Measurements from ENCODE around the gene VRK2.
"Not testable (repeated sequence)": the region's sequence is repeated elsewhere in the genome, so short reads cannot be mapped to it uniquely, and the experiment has no call there.

Gene VRK2

GRCh38 chr2:58107803-58108710, 61.5 kb downstream of the VRK2 start:
- Histone ChIP-seq H3K27ac (ENCODE audit: low read depth, low read length) (peak overlapping the region; percentile 91), H3K4me3 (ENCODE audit: low read depth, low read length) (peak overlapping the region; percentile 47), H3K36me3 (ENCODE audit: insufficient read depth, low read length) (no peaks in the 10 kb centered on the region; the same call in 1 of the 2 replicates), H3K79me2 (ENCODE audit: control insufficient read depth, insufficient read depth, low read length, unreplicated experiment) (peaks cover 3% of the 10 kb centered on the region), H3K4me1 (ENCODE audit: control insufficient read depth, insufficient read depth, low read length, unreplicated experiment) (peaks cover 35% of the 10 kb centered on the region), H3K27me3 (ENCODE audit: insufficient read depth, low read length) (no peaks in the 10 kb centered on the region), H2AFZ (ENCODE audit: low read length, unreplicated experiment) (peak overlapping the region; percentile 35)

- peaks cover 3% of the 10 kb centered on the region for H3K79me2 ChIP-seq (ENCODE audit: control insufficient read depth, insufficient read depth, low read length, unreplicated experiment)
- H3K27me3 ChIP-seq (ENCODE audit: insufficient read depth, low read length) = no peaks in the 10 kb centered on the region
- peak overlapping the region; percentile 91 for H3K27ac ChIP-seq (ENCODE audit: low read depth, low read length)
- H3K4me1 ChIP-seq (ENCODE audit: control insufficient read depth, insufficient read depth, low read length, unreplicated experiment) = peaks cover 36% of the 10 kb centered on the region
- H2AFZ ChIP-seq (ENCODE audit: low read length, unreplicated experiment) = no peak overlapping the region
- no peak overlapping the region for H3K4me3 ChIP-seq (ENCODE audit: low read depth, low read length)
- H3K36me3 ChIP-seq (ENCODE audit: insufficient read depth, low read length) = no peaks in the 10 kb centered on the region
Measured at GRCh38 chr2:58109481-58109880, 62.9 kb downstream of the VRK2 start.

GRCh38 chr2:58110765-58111164, 64.2 kb downstream of the VRK2 start:
- Histone ChIP-seq H3K79me2 (ENCODE audit: control insufficient read depth, insufficient read depth, low read length, unreplicated experiment) (peaks cover 3% of the 10 kb centered on the region), H2AFZ (ENCODE audit: low read length, unreplicated experiment) (no peak overlapping the region), H3K36me3 (ENCODE audit: insufficient read depth, low read length) (no peaks in the 10 kb centered on the region), H3K4me3 (ENCODE audit: low read depth, low read length) (no peak overlapping the region), H3K4me1 (ENCODE audit: control insufficient read depth, insufficient read depth, low read length, unreplicated experiment) (peaks cover 36% of the 10 kb centered on the region), H3K27me3 (ENCODE audit: insufficient read depth, low read length) (no peaks in the 10 kb centered on the region), H3K27ac (ENCODE audit: low read depth, low read length) (no peak overlapping the region)

GRCh38 chr2:58113563-58113962, 67.0 kb downstream of the VRK2 start:
- H3K4me1 ChIP-seq (ENCODE audit: control insufficient read depth, insufficient read depth, low read length, unreplicated experiment) = peaks cover 18% of the 10 kb centered on the region
- not testable (repeated sequence) for H3K79me2 ChIP-seq (ENCODE audit: control insufficient read depth, insufficient read depth, low read length, unreplicated experiment); H2AFZ ChIP-seq (ENCODE audit: low read length, unreplicated experiment); H3K27ac ChIP-seq (ENCODE audit: low read depth, low read length); H3K27me3 ChIP-seq (ENCODE audit: insufficient read depth, low read length); H3K36me3 ChIP-seq (ENCODE audit: insufficient read depth, low read length); H3K4me3 ChIP-seq (ENCODE audit: low read depth, low read length)

- Histone ChIP-seq H3K36me3 (ENCODE audit: insufficient read depth, low read length) (peaks cover 6% of the 10 kb centered on the region), H3K27ac (ENCODE audit: low read depth, low read length) (no peak overlapping the region), H3K4me1 (ENCODE audit: control insufficient read depth, insufficient read depth, low read length, unreplicated experiment) (peaks cover 3% of the 10 kb centered on the region), H3K27me3 (ENCODE audit: insufficient read depth, low read length) (no peaks in the 10 kb centered on the region), H3K4me3 (ENCODE audit: low read depth, low read length) (no peak overlapping the region), H2AFZ (ENCODE audit: low read length, unreplicated experiment) (no peak overlapping the region), H3K79me2 (ENCODE audit: control insufficient read depth, insufficient read depth, low read length, unreplicated experiment) (no peaks in the 10 kb centered on the region)
Measured at GRCh38 chr2:58120626-58121229, 74.1 kb downstream of the VRK2 start.

- no peak overlapping the region for H3K27ac ChIP-seq (ENCODE audit: low read depth, low read length)
- no peak overlapping the region for H3K4me3 ChIP-seq (ENCODE audit: low read depth, low read length)
- H3K27me3 ChIP-seq (ENCODE audit: insufficient read depth, low read length) = no peaks in the 10 kb centered on the region
- H3K4me1 ChIP-seq (ENCODE audit: control insufficient read depth, insufficient read depth, low read length, unreplicated experiment) = peaks cover 3% of the 10 kb centered on the region
- H2AFZ ChIP-seq (ENCODE audit: low read length, unreplicated experiment) = no peak overlapping the region
- H3K79me2 ChIP-seq (ENCODE audit: control insufficient read depth, insufficient read depth, low read length, unreplicated experiment) = no peaks in the 10 kb centered on the region
- peaks cover 6% of the 10 kb centered on the region for H3K36me3 ChIP-seq (ENCODE audit: insufficient read depth, low read length)
Measured at GRCh38 chr2:58122040-58122439, 75.4 kb downstream of the VRK2 start.

GRCh38 chr2:58122540-58122939, 75.9 kb downstream of the VRK2 start:
- no peaks in the 10 kb centered on the region for H3K79me2 ChIP-seq (ENCODE audit: control insufficient read depth, insufficient read depth, low read length, unreplicated experiment)
- no peak overlapping the region for H3K27ac ChIP-seq (ENCODE audit: low read depth, low read length)
- no peak overlapping the region for H2AFZ ChIP-seq (ENCODE audit: low read length, unreplicated experiment)
- peaks cover 3% of the 10 kb centered on the region for H3K4me1 ChIP-seq (ENCODE audit: control insufficient read depth, insufficient read depth, low read length, unreplicated experiment)
- H3K4me3 ChIP-seq (ENCODE audit: low read depth, low read length) = no peak overlapping the region
- peaks cover 6% of the 10 kb centered on the region for H3K36me3 ChIP-seq (ENCODE audit: insufficient read depth, low read length)
- H3K27me3 ChIP-seq (ENCODE audit: insufficient read depth, low read length) = no peaks in the 10 kb centered on the region

- no peaks in the 10 kb centered on the region for H3K79me2 ChIP-seq (ENCODE audit: control insufficient read depth, insufficient read depth, low read length, unreplicated experiment)
- no peak overlapping the region for H3K27ac ChIP-seq (ENCODE audit: low read depth, low read length)
- H3K27me3 ChIP-seq (ENCODE audit: insufficient read depth, low read length) = no peaks in the 10 kb centered on the region
- peaks cover 10% of the 10 kb centered on the region for H3K4me1 ChIP-seq (ENCODE audit: control insufficient read depth, insufficient read depth, low read length, unreplicated experiment)
- H2AFZ ChIP-seq (ENCODE audit: low read length, unreplicated experiment) = no peak overlapping the region
- peaks cover 6% of the 10 kb centered on the region for H3K36me3 ChIP-seq (ENCODE audit: insufficient read depth, low read length)
- no peak overlapping the region for H3K4me3 ChIP-seq (ENCODE audit: low read depth, low read length)
Measured at GRCh38 chr2:58127111-58127510, 80.5 kb downstream of the VRK2 start.

- Histone ChIP-seq H3K36me3 (ENCODE audit: insufficient read depth, low read length) (no peaks in the 10 kb centered on the region), H3K79me2 (ENCODE audit: control insufficient read depth, insufficient read depth, low read length, unreplicated experiment) (no peaks in the 10 kb centered on the region), H3K4me1 (ENCODE audit: control insufficient read depth, insufficient read depth, low read length, unreplicated experiment) (peaks cover 10% of the 10 kb centered on the region), H3K4me3 (ENCODE audit: low read depth, low read length) (no peak overlapping the region), H3K27ac (ENCODE audit: low read depth, low read length) (no peak overlapping the region), H2AFZ (ENCODE audit: low read length, unreplicated experiment) (no peak overlapping the region), H3K27me3 (ENCODE audit: insufficient read depth, low read length) (no peaks in the 10 kb centered on the region)
Measured at GRCh38 chr2:58130238-58130637, 83.6 kb downstream of the VRK2 start.

GRCh38 chr2:58131191-58132011, 84.8 kb downstream of the VRK2 start:
- H3K79me2 ChIP-seq (ENCODE audit: control insufficient read depth, insufficient read depth, low read length, unreplicated experiment) = no peaks in the 10 kb centered on the region
- H3K27me3 ChIP-seq (ENCODE audit: insufficient read depth, low read length) = no peaks in the 10 kb centered on the region
- H2AFZ ChIP-seq (ENCODE audit: low read length, unreplicated experiment) = no peak overlapping the region
- peak overlapping the region; percentile 14; the same call in 1 of the 2 replicates for H3K27ac ChIP-seq (ENCODE audit: low read depth, low read length)
- H3K4me1 ChIP-seq (ENCODE audit: control insufficient read depth, insufficient read depth, low read length, unreplicated experiment) = peaks cover 10% of the 10 kb centered on the region
- no peak overlapping the region for H3K4me3 ChIP-seq (ENCODE audit: low read depth, low read length)
- H3K36me3 ChIP-seq (ENCODE audit: insufficient read depth, low read length) = no peaks in the 10 kb centered on the region
